IPS DF 6.9 (cell line): ENCODE data around the gene HAUS6.
"Not testable (repeated sequence)": the region's sequence is repeated elsewhere in the genome, so short reads cannot be mapped to it uniquely, and the experiment has no call there.

Experiments used
- DNase-seq: peaks from one replicate; pipeline ENCODE4 v3.0.0-alpha.2; 2013; ENCODE audit warnings: low read depth, low spot score
- H3K27ac ChIP-seq: one replicate; pipeline ENCODE4 v1.5.1; 2013; ENCODE audit warnings: low read length, control low read depth
- H3K27me3 ChIP-seq: 2 replicates; pipeline ENCODE4 v1.6.1; 2013; ENCODE audit warnings: mild to moderate bottlenecking, low read length; ENCODE audit not compliant: control insufficient read depth, insufficient read depth
- H3K36me3 ChIP-seq: 2 replicates; pipeline ENCODE4 v1.6.1; 2013; ENCODE audit warnings: low read length; ENCODE audit not compliant: control insufficient read depth, insufficient read depth
- H3K4me1 ChIP-seq: 2 replicates; pipeline ENCODE4 v1.6.1; 2013; ENCODE audit warnings: low read length; ENCODE audit not compliant: control insufficient read depth, insufficient read depth
- H3K4me3 ChIP-seq: 2 replicates; pipeline ENCODE4 v1.5.1; 2013; ENCODE audit warnings: mild to moderate bottlenecking, low read length
- H3K9me3 ChIP-seq: 2 replicates; pipeline ENCODE4 v1.6.1; 2013; ENCODE audit warnings: low read length, inconsistent platforms; ENCODE audit not compliant: control insufficient read depth, insufficient read depth
- WGBS: extraction: QIAGEN DNeasy Blood & Tissue Kit; methylation state at CpG from one replicate; pipeline ENCODE4 v1.1.7; 2013; ENCODE audit warnings: mixed read lengths, missing lambda C conversion rate; ENCODE audit not compliant: insufficient read length, insufficient coverage; 5-methylcytosine and 5-hydroxymethylcytosine counted together

Gene HAUS6

DNA sequence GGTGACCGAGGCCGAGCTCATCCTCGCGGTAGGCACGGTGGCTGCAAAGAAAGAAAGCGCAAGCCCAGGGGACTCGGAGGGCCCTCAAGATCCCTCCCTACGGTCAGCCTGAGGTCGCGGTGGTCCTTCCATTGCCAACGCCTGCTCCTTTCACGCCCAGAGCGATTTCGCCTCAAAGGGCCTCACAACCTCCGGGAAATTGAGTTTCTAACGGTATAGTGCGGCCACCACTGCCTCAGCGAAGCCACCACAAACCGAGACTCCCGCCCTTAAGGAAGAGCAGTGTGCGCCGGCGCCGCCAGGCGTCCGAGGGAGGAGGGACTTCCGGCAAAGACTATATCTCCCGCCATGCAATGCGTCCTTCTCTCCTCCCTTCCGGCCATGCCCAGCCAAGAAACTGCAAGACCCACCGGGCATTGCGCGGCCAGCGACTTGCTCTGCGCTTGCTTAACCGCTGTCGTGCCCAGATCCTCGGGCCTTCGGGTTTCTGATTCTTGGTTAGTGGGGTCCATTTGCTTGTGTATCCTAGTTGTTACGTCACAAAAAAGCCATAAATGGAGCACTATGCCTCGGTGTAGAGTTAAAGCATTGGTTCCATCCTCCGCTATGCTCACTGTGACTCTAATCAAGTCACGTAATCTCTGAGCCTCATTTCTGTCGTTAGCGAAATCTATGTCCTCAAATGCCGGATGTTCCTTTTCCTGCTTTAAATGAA, at the start of gene HAUS6:
Gene HAUS6, minus strand, starts transcription at position 274 of the 715 bp plus-strand sequence. Its CDS starts 253 bp downstream, at position 21.
- no CpG with 5 or more reads among the region's 46 CpGs for WGBS
- no peak within 1 kb of the TSS for H3K27ac ChIP-seq
- H3K36me3 ChIP-seq: no peaks in the 10 kb centered on the region
- peak within 1 kb of the TSS; percentile 82 for H3K4me3 ChIP-seq
- H3K4me1 ChIP-seq: 0 out of 2 replicates have a peak, but pooled peaks cover 1% of the 10 kb centered on the region
- DNase-seq: peak; percentile 91
- H3K9me3 ChIP-seq: no peaks in the 10 kb centered on the region
- H3K27me3 ChIP-seq: no peaks in the 10 kb centered on the region

GRCh38 chr9:19152160-19152498, 49.4 kb upstream of the HAUS6 start:
- H3K4me3 ChIP-seq, H3K27ac ChIP-seq, H3K9me3 ChIP-seq, H3K36me3 ChIP-seq, H3K4me1 ChIP-seq, H3K27me3 ChIP-seq, DNase-seq: not testable (repeated sequence)
- no CpG with 5 or more reads among the region's 2 CpGs for WGBS

- H3K4me1 ChIP-seq: no peaks in the 10 kb centered on the region
- no peaks in the 10 kb centered on the region for H3K9me3 ChIP-seq
- no peak for DNase-seq
- H3K36me3 ChIP-seq: no peaks in the 10 kb centered on the region
- WGBS: no CpG with 5 or more reads among the region's 5 CpGs
- no peaks in the 10 kb centered on the region for H3K27me3 ChIP-seq
- no peak overlapping the region for H3K27ac ChIP-seq
- no peak overlapping the region for H3K4me3 ChIP-seq
Observed at GRCh38 chr9:19151425-19152159, 48.9 kb upstream of the HAUS6 start.

DNA sequence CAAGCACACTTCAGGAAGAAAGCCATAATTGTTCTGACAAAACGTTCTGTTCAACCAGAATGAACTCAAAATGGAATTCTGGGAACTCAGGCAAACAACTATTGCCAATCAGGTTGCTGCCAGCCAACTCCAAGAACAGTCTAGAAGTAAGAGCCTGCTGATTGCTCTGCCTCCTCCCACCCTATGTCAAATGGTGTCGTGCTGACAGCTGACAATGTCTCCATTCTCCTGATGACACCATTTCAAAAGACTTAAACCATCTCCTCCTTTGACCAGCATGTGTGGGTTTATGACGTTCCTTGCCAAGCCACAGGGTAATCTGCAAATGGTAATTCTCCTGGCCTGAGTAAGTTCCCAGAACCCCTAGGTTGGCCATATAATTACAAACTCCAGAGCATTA, 46.5 kb upstream of the HAUS6 start:
- no peaks in the 10 kb centered on the region for H3K36me3 ChIP-seq
- no CpG with 5 or more reads among the region's 3 CpGs for WGBS
- no peaks in the 10 kb centered on the region for H3K27me3 ChIP-seq
- no peak overlapping the region for H3K4me3 ChIP-seq
- H3K4me1 ChIP-seq: no peaks in the 10 kb centered on the region
- no peak for DNase-seq
- H3K27ac ChIP-seq: no peak overlapping the region
- H3K9me3 ChIP-seq: no peaks in the 10 kb centered on the region

- no peaks in the 10 kb centered on the region for H3K27me3 ChIP-seq
- H3K9me3 ChIP-seq: no peaks in the 10 kb centered on the region
- no peak overlapping the region for H3K27ac ChIP-seq
- no CpG with 5 or more reads among the region's 5 CpGs for WGBS
- H3K4me3 ChIP-seq: no peak overlapping the region
- H3K4me1 ChIP-seq: no peaks in the 10 kb centered on the region
- no peak for DNase-seq
- H3K36me3 ChIP-seq: no peaks in the 10 kb centered on the region
Observed at GRCh38 chr9:19148187-19148586, 45.5 kb upstream of the HAUS6 start.

DNA sequence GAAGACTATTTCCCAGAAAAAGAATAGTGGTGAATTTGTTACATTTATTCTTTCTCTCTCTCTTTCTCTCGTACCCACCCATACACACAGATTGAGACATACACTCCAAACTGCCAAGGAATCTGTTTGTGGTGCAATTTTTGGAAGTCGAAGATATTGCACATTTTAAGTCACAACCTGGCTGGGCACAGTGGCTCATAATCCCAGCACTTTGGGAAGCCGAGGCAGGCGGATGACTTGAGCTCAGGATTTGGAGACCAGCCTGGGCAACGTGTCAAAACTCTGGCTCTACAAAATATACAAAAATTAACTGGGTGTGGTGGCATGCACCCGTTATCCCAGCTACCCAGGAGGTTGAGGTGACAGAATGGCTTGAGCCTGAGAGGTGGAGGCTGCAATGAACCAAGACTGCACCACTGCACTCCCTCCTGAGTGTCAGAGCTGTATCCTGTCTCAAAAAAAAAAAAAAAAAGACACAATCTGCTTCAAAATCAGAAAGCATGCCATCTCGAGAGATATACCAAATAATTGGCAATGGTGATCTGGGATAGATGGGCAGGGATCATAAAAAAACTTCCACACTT, 43.8 kb upstream of the HAUS6 start:
- H3K9me3 ChIP-seq: no peaks in the 10 kb centered on the region
- no CpG with 5 or more reads among the region's 7 CpGs for WGBS
- no peaks in the 10 kb centered on the region for H3K4me1 ChIP-seq

DNA sequence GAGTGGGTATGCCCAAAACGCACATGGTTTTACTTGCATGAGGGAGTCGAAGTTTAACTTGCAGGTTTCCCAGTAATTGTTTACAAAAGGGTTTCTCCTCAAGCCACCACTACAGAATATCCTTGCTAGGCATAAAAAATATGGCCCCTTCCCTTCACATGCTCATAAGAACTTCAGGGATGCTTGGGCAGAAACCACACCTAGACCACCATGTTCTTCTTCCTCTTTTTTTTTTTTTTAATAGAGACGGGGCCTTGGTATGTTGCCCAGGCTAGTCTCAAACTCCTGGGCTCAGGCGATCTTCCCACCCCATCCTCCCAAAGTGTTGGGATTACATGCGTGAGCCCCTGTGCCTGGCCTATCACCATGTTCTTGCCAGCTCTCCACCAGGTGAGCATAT, 43.2 kb upstream of the HAUS6 start:
- Histone ChIP-seq H3K27ac (no peak overlapping the region), H3K4me1 (no peaks in the 10 kb centered on the region), H3K36me3 (no peaks in the 10 kb centered on the region), H3K9me3 (no peaks in the 10 kb centered on the region), H3K4me3 (no peak overlapping the region), H3K27me3 (no peaks in the 10 kb centered on the region)
- WGBS: no CpG with 5 or more reads among the region's 5 CpGs
- no peak for DNase-seq

More for the DNA sequence above, 43.8 kb upstream of the HAUS6 start:
- H3K27ac ChIP-seq: no peak overlapping the region
- no peak for DNase-seq
- H3K36me3 ChIP-seq: no peaks in the 10 kb centered on the region
- H3K4me3 ChIP-seq: no peak overlapping the region
- no peaks in the 10 kb centered on the region for H3K27me3 ChIP-seq

DNA sequence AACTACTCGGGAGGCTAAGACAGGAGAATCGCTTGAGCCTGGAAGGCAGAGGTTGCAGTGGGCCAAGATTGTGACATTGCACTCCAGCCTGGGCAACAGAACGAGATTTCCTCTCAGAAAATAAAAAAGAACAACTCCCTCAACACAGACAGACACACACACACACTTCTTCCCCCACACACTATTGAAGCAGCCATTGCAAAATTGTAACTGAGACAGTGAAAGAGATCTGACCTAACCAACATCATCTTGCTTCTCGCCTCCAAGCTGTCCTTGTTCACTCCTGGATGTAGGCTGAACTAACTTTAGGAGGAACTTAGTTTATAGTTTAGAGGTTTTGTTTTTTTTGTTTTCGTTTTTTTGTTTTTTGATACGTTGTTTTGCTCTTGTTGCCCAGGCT, 37.6 kb upstream of the HAUS6 start:
- no peak for DNase-seq
- no peak overlapping the region for H3K4me3 ChIP-seq
- no peak overlapping the region for H3K27ac ChIP-seq
- no peaks in the 10 kb centered on the region for H3K4me1 ChIP-seq
- 100% methylated on average over 2 of the region's 6 CpGs for WGBS
- H3K36me3 ChIP-seq: no peaks in the 10 kb centered on the region
- H3K9me3 ChIP-seq: no peaks in the 10 kb centered on the region
- no peaks in the 10 kb centered on the region for H3K27me3 ChIP-seq

GRCh38 chr9:19138084-19138483, 35.4 kb upstream of the HAUS6 start:
- WGBS: no CpG with 5 or more reads among the region's 1 CpG
- Histone ChIP-seq H3K4me3 (no peak overlapping the region), H3K27me3 (no peaks in the 10 kb centered on the region), H3K36me3 (no peaks in the 10 kb centered on the region), H3K27ac (no peak overlapping the region), H3K4me1 (no peaks in the 10 kb centered on the region), H3K9me3 (no peaks in the 10 kb centered on the region)
- no peak for DNase-seq

GRCh38 chr9:19137282-19137681, 34.6 kb upstream of the HAUS6 start:
- no peaks in the 10 kb centered on the region for H3K4me1 ChIP-seq
- no peaks in the 10 kb centered on the region for H3K27me3 ChIP-seq
- H3K36me3 ChIP-seq: no peaks in the 10 kb centered on the region
- no peak overlapping the region for H3K27ac ChIP-seq
- H3K9me3 ChIP-seq: no peaks in the 10 kb centered on the region
- no peak overlapping the region for H3K4me3 ChIP-seq
- DNase-seq: no peak
- no CpG with 5 or more reads among the region's 1 CpG for WGBS
